DOHH2 (cell line): ENCODE data around the gene DAD1.

Source experiments
- EZH2phosphoT487 ChIP-seq: fragments of 200-600 bp; sonication (generic); IDR thresholded peaks from 2 replicates; pipeline ENCODE4 v1.6.1; 2017; ENCODE audit warnings: borderline replicate concordance, mild to moderate bottlenecking, antibody characterized with exemption, low read length, moderate library complexity, mixed read lengths
- TF ChIP-seq, protein P1 (sequence below): fragments of 200-600 bp; sonication (generic); IDR thresholded peaks from one replicate; pipeline ENCODE4 v1.5.1; 2014; ENCODE audit warnings: antibody characterized with exemption, mild to moderate bottlenecking, low read depth, low read length; ENCODE audit not compliant: poor library complexity, severe bottlenecking

DNA sequence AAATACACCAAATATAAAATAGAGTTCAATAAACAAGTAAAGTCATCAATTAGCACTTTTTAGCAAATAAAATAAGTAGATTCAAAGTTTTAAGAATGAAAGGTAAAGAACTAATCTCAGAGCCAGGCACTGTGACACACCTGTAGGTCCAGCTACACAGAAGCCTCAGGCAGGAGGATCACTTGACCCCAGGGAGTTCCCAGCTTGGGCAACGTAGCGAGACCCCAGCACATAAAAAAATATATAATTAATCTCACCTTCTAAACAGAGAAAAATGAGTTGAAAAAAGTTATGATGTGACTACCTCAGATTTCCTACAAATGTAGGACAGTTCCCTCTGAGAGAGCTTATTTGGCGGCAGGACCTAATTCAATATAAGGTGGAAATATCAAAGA is 19.3 kb downstream of the DAD1 start:
- TF ChIP-seq, protein P1, sequence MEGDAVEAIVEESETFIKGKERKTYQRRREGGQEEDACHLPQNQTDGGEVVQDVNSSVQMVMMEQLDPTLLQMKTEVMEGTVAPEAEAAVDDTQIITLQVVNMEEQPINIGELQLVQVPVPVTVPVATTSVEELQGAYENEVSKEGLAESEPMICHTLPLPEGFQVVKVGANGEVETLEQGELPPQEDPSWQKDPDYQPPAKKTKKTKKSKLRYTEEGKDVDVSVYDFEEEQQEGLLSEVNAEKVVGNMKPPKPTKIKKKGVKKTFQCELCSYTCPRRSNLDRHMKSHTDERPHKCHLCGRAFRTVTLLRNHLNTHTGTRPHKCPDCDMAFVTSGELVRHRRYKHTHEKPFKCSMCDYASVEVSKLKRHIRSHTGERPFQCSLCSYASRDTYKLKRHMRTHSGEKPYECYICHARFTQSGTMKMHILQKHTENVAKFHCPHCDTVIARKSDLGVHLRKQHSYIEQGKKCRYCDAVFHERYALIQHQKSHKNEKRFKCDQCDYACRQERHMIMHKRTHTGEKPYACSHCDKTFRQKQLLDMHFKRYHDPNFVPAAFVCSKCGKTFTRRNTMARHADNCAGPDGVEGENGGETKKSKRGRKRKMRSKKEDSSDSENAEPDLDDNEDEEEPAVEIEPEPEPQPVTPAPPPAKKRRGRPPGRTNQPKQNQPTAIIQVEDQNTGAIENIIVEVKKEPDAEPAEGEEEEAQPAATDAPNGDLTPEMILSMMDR = no peak
- TF ChIP-seq EZH2phosphoT487 = no peak
